Ovary (tissue), 9 donors: ENCODE measurements around the gene BICDL1. TPM values are rescaled to one million over a fixed set of nuclear protein-coding genes. Genes with fewer than 3 reads are reported as not detected.

Experiments
- DNase-seq, 5 donors: peaks; one replicate each; pipeline ENCODE4 v3.0.0-alpha.2; 2019 to 2020
- H3K27ac ChIP-seq, 2 donors: fragments of 200-600 bp; one replicate each; pipeline versions ENCODE4 v1.5.1 to v1.8.0; 2019 to 2022
- H3K27me3 ChIP-seq: fragments of 200-600 bp; one replicate; pipeline ENCODE4 v1.8.0; 2022
- H3K36me3 ChIP-seq: fragments of 200-600 bp; sonication (generic); one replicate; pipeline ENCODE4 v1.5.1; 2019
- H3K4me1 ChIP-seq: one replicate; pipeline ENCODE4 v1.8.1; 2013; ENCODE audit warnings: mild to moderate bottlenecking, moderate library complexity; ENCODE audit not compliant: insufficient read depth
- H3K4me3 ChIP-seq: fragments of 200-600 bp; sonication (generic); one replicate; pipeline ENCODE4 v1.5.1; 2017
- H3K9me3 ChIP-seq, 2 donors: fragments of 200-600 bp in 1 of 2; sonication (generic) in 1 of 2; one replicate each; pipeline versions ENCODE4 v1.5.1 to v1.8.1; 2013 to 2019; ENCODE audit warnings: mild to moderate bottlenecking in 1 of 2, moderate library complexity in 1 of 2
- CTCF ChIP-seq, 3 donors: fragments of 450-650 bp in 2 of 3; fragments of 200-600 bp in 1 of 3; IDR thresholded peaks; one replicate each; pipeline versions ENCODE4 v1.5.1 to v1.8.0; 2016 to 2022; ENCODE audit warnings: antibody characterized with exemption in 3 of 3, mild to moderate bottlenecking in 1 of 3
- EP300 ChIP-seq: sonication (generic); formaldehyde crosslinking; IDR thresholded peaks from one replicate; pipeline ENCODE4 v1.6.1; 2017; ENCODE audit warnings: antibody characterized with exemption
- POLR2A ChIP-seq: fragments of 450-650 bp; IDR thresholded peaks from one replicate; pipeline ENCODE4 v1.6.1; 2017; ENCODE audit warnings: antibody characterized with exemption, mild to moderate bottlenecking, moderate library complexity
- WGBS, 3 donors: extraction: QIAGEN DNeasy Blood & Tissue Kit in 1 of 3; methylation state at CpG; one replicate each; pipeline versions ENCODE4 v1.1.5 to v1.1.7; 2013 to 2017; 5-methylcytosine and 5-hydroxymethylcytosine counted together
- intact Hi-C, 4 donors: fragments of 100-400 bp; cut with DNase I; formaldehyde crosslinking; loops; one replicate each; pipeline versions ENCODE4 v1.11.0 to v1.15.1; 2022 to 2023
- polyA plus RNA-seq, 2 donors: library from polyadenylated mRNA; stranded (reverse); fragments of 200-250 nt in 1 of 2; fragments of 350-450 nt in 1 of 2; fragmentation: Illumina TruSeq in 1 of 2; extraction: RNeasy Lipid Tissue Mini Kit (QIAGEN cat#74804) in 1 of 2; gene quantifications; one replicate each; pipeline ENCODE4 v1.2.3, GENCODE V29; 2013 to 2014
- total RNA-seq, 7 donors: library from RNA; depleted of rRNA in 2 of 7; stranded (reverse); fragments of >200 nt in 2 of 7; fragmentation: NEBNext Ultra II Directional in 3 of 7; extraction: Animal tissue kit (Norgen Biotek cat#: 25700) in 3 of 7; gene quantifications; one replicate each; pipeline versions ENCODE4 v1.1.0 to v1.2.4, GENCODE V29; 2016 to 2023
- donor health status: DM: no; HTN: no; CAD: no; lungs with moderate emphysema.
- donor health status: DM: no; HTN: no; CAD: no.
- donor health status: Bipolar disorder and iron deficiency.
- donor health status: DM: yes; HTN: yes; CAD: no.
- donor health status: DM: no; HTN: no; CAD: no.
- donor health status: DM: yes; HTN: yes; CAD: no.

BICDL1 gene
- total and polyA plus RNA-seq, 9 donors, result 0.40 to 147 (median 1.7) TPM

DNA sequence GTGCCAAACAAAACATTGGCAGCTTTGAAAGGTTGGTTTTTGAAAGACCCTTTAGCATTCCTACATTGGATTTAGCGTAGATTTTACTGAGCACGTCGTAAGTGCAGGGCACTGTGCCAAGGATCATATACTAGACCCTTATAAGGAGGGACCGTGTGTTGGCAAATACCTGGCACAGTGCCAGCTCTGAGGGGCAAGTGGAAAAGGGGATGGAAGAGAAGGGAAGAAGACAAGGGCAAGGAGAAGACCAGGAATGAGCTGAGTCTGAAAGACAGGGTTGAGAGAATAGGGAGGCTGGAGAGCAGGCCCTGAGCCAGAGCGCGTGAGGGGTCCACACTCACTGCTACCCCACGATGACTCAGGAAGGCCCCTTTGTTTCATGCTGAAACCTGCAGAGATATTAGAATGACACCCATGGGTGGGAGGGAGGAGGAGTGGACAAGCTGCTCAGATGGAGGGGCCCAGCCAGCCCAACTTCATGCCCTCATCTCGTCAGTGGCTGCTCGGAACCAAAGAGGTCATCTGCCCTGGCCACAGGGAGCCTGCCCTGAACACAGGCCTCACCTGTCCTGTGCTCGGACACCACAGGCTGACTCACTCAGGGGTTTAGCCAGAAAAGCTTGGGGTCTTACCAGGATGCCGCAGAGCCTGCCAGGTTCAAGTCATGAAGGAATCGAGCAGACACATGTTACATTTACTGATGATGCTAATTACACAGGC lies 102.5 kb downstream of the BICDL1 start:
- DNase-seq, result no peak
- Histone ChIP-seq H3K9me3 (no peaks in the 10 kb centered on the region), H3K4me3 (no peak overlapping the region), H3K27me3 (no peaks in the 10 kb centered on the region), H3K27ac (no peak overlapping the region), H3K36me3 (no peaks in the 10 kb centered on the region), H3K4me1 (peaks cover 2% of the 10 kb centered on the region)
- intact Hi-C loops, result no loop called here
- 71 to 74% (median 72%) methylated on average over 12 of the region's 12 CpGs for whole genome bisulfite sequencing, 3 donors
- TF ChIP-seq CTCF (IDR thresholded peaks at IDR 0.05) (no peak), EP300 (no peak), POLR2A (no peak)

DNA sequence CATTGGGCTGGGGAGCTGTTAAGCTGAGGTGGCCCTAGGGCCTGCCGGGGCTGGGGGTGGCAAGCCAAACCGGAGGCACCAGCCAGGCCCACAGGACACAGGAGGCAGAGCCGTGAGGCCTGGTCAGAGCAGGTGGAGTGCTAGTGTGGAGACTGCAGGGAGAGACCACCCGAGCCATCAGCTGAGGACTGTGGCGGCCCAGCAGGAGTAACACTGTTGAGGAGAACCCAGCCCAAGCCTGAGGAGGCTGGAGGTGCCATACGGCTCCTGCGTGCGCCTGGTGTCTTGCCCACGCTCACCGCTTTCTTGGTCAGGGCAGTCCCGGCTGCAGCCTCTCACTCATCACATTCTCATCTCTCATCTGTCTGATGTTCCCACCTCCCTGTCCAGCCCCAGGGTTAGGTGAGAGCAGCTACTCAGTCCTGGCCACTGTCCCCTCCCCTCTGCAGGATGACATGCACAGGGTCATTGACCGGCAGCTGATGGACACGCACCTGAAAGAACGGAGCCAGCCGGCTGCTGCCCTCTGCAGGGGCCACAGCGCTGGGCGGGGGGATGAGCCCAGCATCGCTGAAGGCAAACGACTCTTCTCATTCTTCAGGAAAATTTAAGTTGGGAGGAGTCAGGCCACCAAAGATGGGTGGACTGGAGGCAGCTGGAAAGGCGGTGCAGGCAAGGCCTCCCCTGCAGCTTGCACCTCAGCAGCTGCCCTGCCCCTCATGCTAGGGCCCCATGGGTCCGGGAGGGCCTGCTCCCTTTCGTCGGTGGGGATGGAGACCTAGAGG lies 103.7 kb downstream of the BICDL1 start:
- H3K27me3 ChIP-seq, result no peaks in the 10 kb centered on the region
- H3K4me3 ChIP-seq, result no peak overlapping the region
- H3K9me3 ChIP-seq, result no peaks in the 10 kb centered on the region
- intact Hi-C loops, result no loop called here
- H3K27ac ChIP-seq, result no peak overlapping the region
- WGBS, 3 donors, result 81 to 83% (median 82%) methylated on average over 23 of the region's 23 CpGs
- no peaks in the 10 kb centered on the region for H3K4me1 ChIP-seq
- TF ChIP-seq POLR2A (no peak), CTCF (IDR thresholded peaks at IDR 0.05) (no peak), EP300 (no peak)
- H3K36me3 ChIP-seq, result no peaks in the 10 kb centered on the region
- DNase-seq, result no peak

DNA sequence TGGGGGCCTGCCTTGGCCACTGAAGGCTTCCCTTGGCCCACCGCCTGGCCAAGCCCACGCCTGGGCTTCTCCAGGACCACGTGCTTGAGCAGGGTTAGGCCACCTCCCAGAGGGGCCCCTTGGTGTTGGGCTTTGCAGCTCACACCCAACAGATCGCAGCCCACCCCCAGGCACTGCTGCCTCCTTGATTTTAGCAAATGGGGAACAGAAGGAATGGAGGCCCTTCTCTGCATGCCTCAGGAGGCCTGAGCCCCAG lies 104.2 kb downstream of the BICDL1 start:
- TF ChIP-seq POLR2A (no peak), CTCF (IDR thresholded peaks at IDR 0.05) (no peak), EP300 (no peak)
- Histone ChIP-seq H3K36me3 (no peaks in the 10 kb centered on the region), H3K4me3 (no peak overlapping the region), H3K4me1 (no peaks in the 10 kb centered on the region), H3K9me3 (no peaks in the 10 kb centered on the region), H3K27me3 (no peaks in the 10 kb centered on the region), H3K27ac (no peak overlapping the region)
- WGBS, 3 donors, result 65 to 68% methylated on average over 4 of the region's 4 CpGs; no CpG with 5 or more reads in 1 of the 3 donors
- intact Hi-C loops, result no loop called here
- no peak for DNase-seq

DNA sequence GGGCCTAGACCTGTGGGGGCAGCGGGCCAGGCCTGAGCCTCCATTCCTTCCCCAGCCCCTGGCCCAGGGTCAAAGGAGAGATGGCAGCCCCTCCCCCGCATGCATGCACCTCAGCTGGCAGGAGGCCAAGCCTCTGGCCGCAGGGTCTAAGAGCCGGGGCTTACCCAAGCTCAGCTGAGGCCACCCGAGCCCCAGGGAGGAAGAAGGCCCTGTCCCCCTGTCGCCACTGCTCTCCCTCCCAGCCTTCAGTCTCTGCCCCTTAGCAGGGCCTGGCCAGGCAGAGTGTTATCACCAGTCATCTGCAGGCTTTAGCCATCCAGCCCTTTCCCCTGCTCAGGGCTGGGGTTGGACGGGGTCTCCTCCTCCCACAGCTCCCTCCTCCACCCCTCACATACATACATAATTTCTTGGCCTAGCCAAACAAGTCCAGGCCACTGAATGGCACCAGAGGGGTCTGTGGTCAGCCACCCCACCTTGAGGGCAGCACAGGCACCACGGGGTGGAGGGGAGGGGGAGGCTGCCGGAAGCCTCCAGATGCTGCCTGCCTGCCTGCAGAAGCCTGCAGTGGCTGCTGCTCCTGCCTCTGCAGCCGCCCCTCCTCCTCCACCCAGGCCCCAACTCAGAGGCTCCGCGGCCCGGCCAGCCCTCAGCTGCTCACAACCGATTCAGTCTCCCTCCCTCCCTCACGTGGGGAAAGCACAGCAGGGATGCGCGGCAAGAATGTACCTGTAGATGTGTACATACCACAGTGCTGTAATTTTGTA lies 104.7 kb downstream of the BICDL1 start:
- H3K27ac ChIP-seq, result no peak overlapping the region
- WGBS, 3 donors, result 51 to 56% (median 52%) methylated on average over 15 to 17 of the region's 17 CpGs
- H3K36me3 ChIP-seq, result no peaks in the 10 kb centered on the region
- intact Hi-C loops, result no loop called here
- no peaks in the 10 kb centered on the region for H3K4me1 ChIP-seq
- DNase-seq, result no peak
- H3K4me3 ChIP-seq, result no peak overlapping the region
- no peak for TF ChIP-seq POLR2A
- TF ChIP-seq CTCF (IDR thresholded peaks at IDR 0.05), result no peak
- no peak for TF ChIP-seq EP300
- no peaks in the 10 kb centered on the region for H3K9me3 ChIP-seq
- no peaks in the 10 kb centered on the region for H3K27me3 ChIP-seq
